ENCODE results near the gene GABRG3.

DNA sequence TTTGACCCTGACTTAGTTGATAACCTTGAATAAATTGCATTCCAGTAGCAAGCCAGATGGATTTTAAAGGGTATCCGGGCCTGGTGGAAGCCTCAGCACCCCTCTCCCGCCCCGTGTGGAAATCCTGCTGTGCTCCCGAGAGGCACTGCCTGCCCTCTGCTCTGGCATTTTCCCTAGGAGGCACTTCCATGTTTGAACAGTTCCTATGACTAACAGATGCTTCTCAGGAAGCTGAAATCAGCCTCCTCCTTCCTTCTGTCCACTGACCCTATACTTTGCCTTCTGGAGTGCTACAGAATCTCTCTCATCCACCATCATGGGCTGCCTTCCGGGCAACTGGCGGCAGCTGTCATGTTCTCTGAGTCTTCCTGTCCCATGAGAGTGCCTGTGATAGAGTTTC is 90.8 kb downstream of the GABRG3 start:
- TF ChIP-seq, protein P1, sequence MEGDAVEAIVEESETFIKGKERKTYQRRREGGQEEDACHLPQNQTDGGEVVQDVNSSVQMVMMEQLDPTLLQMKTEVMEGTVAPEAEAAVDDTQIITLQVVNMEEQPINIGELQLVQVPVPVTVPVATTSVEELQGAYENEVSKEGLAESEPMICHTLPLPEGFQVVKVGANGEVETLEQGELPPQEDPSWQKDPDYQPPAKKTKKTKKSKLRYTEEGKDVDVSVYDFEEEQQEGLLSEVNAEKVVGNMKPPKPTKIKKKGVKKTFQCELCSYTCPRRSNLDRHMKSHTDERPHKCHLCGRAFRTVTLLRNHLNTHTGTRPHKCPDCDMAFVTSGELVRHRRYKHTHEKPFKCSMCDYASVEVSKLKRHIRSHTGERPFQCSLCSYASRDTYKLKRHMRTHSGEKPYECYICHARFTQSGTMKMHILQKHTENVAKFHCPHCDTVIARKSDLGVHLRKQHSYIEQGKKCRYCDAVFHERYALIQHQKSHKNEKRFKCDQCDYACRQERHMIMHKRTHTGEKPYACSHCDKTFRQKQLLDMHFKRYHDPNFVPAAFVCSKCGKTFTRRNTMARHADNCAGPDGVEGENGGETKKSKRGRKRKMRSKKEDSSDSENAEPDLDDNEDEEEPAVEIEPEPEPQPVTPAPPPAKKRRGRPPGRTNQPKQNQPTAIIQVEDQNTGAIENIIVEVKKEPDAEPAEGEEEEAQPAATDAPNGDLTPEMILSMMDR (IDR thresholded peaks at IDR 0.05): no peak
- no peak for TF ChIP-seq POLR2A (IDR thresholded peaks at IDR 0.05)
